H1 (cell line): ENCODE data around the gene RALGAPB. TPM values are rescaled to one million over a fixed set of nuclear protein-coding genes. Genes with fewer than 3 reads are reported as not detected.

Experiments used
- CTCF ChIA-PET: fragments of 300-600 bp; sonication (Branson Sonifier 250); formaldehyde crosslinking; loops from one replicate; lab custom pipeline; 2021; ENCODE audit not compliant: partially characterized antibody; lab: Charles Lee
- POLR2A ChIA-PET: fragments of 300-600 bp; sonication (Branson Sonifier 250); formaldehyde crosslinking; loops from one replicate; lab custom pipeline; 2021; ENCODE audit warnings: inconsistent platforms; ENCODE audit not compliant: partially characterized antibody; lab: Charles Lee
- DNase-seq, 2 experiments: peaks; one replicate each; pipeline versions ENCODE4 v3.0.0 to v3.0.0-alpha.2; 2010 to 2022; ENCODE audit warnings: low spot score in 2 of 2, low read depth in 1 of 2, mixed read lengths in 1 of 2
- FAIRE-seq: peaks from 2 replicates; lab custom pipeline; 2011; peaks lifted over from hg19 to GRCh38; lab: Jason Lieb, UNC
- H2AFZ ChIP-seq: 2 replicates; pipeline ENCODE4 v1.8.1; 2012; ENCODE audit warnings: low read length, inconsistent platforms
- H2AK5ac ChIP-seq: 2 replicates; pipeline ENCODE4 v1.6.1; 2013; ENCODE audit warnings: low read depth, low read length
- H2BK120ac ChIP-seq: replicated peaks from 2 replicates; pipeline ENCODE3; 2013; ENCODE audit warnings: low read depth, low read length, inconsistent platforms
- H2BK12ac ChIP-seq: 2 replicates; pipeline ENCODE4 v1.6.1; 2013; ENCODE audit warnings: low read depth, low read length
- H2BK15ac ChIP-seq: 2 replicates; pipeline ENCODE4 v1.6.1; 2013; ENCODE audit warnings: low read length
- H2BK20ac ChIP-seq: 2 replicates; pipeline ENCODE4 v1.6.1; 2013; ENCODE audit warnings: low read length
- H2BK5ac ChIP-seq: 2 replicates; pipeline ENCODE4 v1.6.1; 2013; ENCODE audit warnings: low read depth, low read length
- H3K14ac ChIP-seq: 2 replicates; pipeline ENCODE4 v1.6.1; 2013; ENCODE audit warnings: inconsistent platforms; ENCODE audit not compliant: insufficient read length
- H3K18ac ChIP-seq: 2 replicates; pipeline ENCODE4 v1.6.1; 2013; ENCODE audit warnings: low read length; ENCODE audit errors: extremely low read depth
- H3K23ac ChIP-seq: 2 replicates; pipeline ENCODE4 v1.6.1; 2013; ENCODE audit warnings: inconsistent platforms; ENCODE audit not compliant: insufficient read length
- H3K23me2 ChIP-seq: 2 replicates; pipeline ENCODE4 v1.6.1; 2013; ENCODE audit warnings: low read depth, low read length
- H3K27ac ChIP-seq: 2 replicates; pipeline ENCODE4 v1.6.1; 2011; ENCODE audit warnings: low read depth, low read length, inconsistent platforms
- H3K27me3 ChIP-seq, 4 experiments: replicated peaks in 1 of 4; 1 replicate in 1 of 4; 2 replicates in 3 of 4; pipeline versions ENCODE4 v1.6.1 to v1.8.1; 2011 to 2013; ENCODE audit warnings: low read length in 3 of 4, mild to moderate bottlenecking in 3 of 4, inconsistent platforms in 2 of 4, mixed read lengths in 2 of 4, moderate library complexity in 1 of 4; ENCODE audit not compliant: control insufficient read depth in 3 of 4, insufficient read depth in 3 of 4; ENCODE audit errors: extremely low read depth in 1 of 4
- H3K36me3 ChIP-seq, 4 experiments: 2 replicates each; pipeline versions ENCODE4 v1.6.1 to v1.8.1; 2011 to 2013; ENCODE audit warnings: mild to moderate bottlenecking in 4 of 4, low read length in 3 of 4, moderate library complexity in 2 of 4, control low read depth in 1 of 4, inconsistent platforms in 1 of 4; ENCODE audit not compliant: insufficient read depth in 4 of 4, control insufficient read depth in 2 of 4
- H3K4ac ChIP-seq: replicated peaks from 2 replicates; pipeline ENCODE3; 2013; ENCODE audit warnings: low read length, low read depth, mixed read lengths, inconsistent platforms; ENCODE audit not compliant: insufficient read length
- H3K4me1 ChIP-seq, 4 experiments: replicated peaks in 1 of 4; 1 replicate in 1 of 4; 2 replicates in 3 of 4; pipeline versions ENCODE4 v1.6.1 to v1.8.1; 2011 to 2013; ENCODE audit warnings: low read length in 3 of 4, inconsistent platforms in 2 of 4, mixed read lengths in 1 of 4; ENCODE audit not compliant: insufficient read depth in 4 of 4, control insufficient read depth in 3 of 4
- H3K4me2 ChIP-seq, 2 experiments: 2 replicates each; pipeline versions ENCODE4 v1.6.1 to v1.8.1; 2011 to 2013; ENCODE audit warnings: low read depth in 2 of 2, low read length in 2 of 2, control low read depth in 1 of 2, inconsistent platforms in 1 of 2, mild to moderate bottlenecking in 1 of 2; ENCODE audit not compliant: insufficient read depth in 1 of 2
- H3K4me3 ChIP-seq, 4 experiments: fragments of 200-600, 300-600 bp in 1 of 4; sonication (generic), shearing (Covaris generic), sonication (Bioruptor Twin) in 1 of 4; 2 replicates each; pipeline versions ENCODE4 v1.5.1 to v1.8.1; 2011 to 2016; ENCODE audit warnings: low read length in 4 of 4, low read depth in 3 of 4, control low read depth in 2 of 4, inconsistent platforms in 2 of 4, mild to moderate bottlenecking in 2 of 4, mixed read lengths in 1 of 4, moderate library complexity in 1 of 4; ENCODE audit not compliant: insufficient read depth in 2 of 4; ENCODE audit errors: extremely low read depth in 1 of 4
- H3K56ac ChIP-seq: replicated peaks from 2 replicates; pipeline ENCODE3; 2013; ENCODE audit warnings: low read depth, mild to moderate bottlenecking, mixed read lengths, low read length, inconsistent platforms; ENCODE audit not compliant: insufficient read length
- H3K79me1 ChIP-seq: 2 replicates; pipeline ENCODE4 v1.6.1; 2013; ENCODE audit warnings: low read depth, low read length, control low read depth
- H3K79me2 ChIP-seq, 2 experiments: 2 replicates each; pipeline versions ENCODE4 v1.6.1 to v1.8.1; 2012 to 2013; ENCODE audit warnings: low read length in 2 of 2, mild to moderate bottlenecking in 2 of 2, inconsistent platforms in 1 of 2; ENCODE audit not compliant: insufficient read depth in 2 of 2, control insufficient read depth in 1 of 2
- H3K9ac ChIP-seq, 4 experiments: replicated peaks in 1 of 4; 1 replicate in 1 of 4; 2 replicates in 3 of 4; pipeline versions ENCODE4 v1.6.1 to v1.8.1; 2011 to 2013; ENCODE audit warnings: low read depth in 3 of 4, low read length in 3 of 4, control low read depth in 2 of 4, mild to moderate bottlenecking in 2 of 4, moderate library complexity in 2 of 4, inconsistent platforms in 1 of 4; ENCODE audit errors: extremely low read depth in 1 of 4
- H3K9me3 ChIP-seq, 2 experiments: 2 replicates each; pipeline versions ENCODE4 v1.6.1 to v1.8.1; 2012 to 2013; ENCODE audit warnings: mild to moderate bottlenecking in 2 of 2, moderate library complexity in 2 of 2, control low read depth in 1 of 2, inconsistent platforms in 1 of 2, low read depth in 1 of 2, low read length in 1 of 2, mixed read lengths in 1 of 2; ENCODE audit not compliant: insufficient read depth in 2 of 2
- H4K20me1 ChIP-seq, 2 experiments: replicated peaks in 1 of 2; 2 replicates each; pipeline versions ENCODE3 to v1.8.1; 2011 to 2013; ENCODE audit warnings: inconsistent platforms in 2 of 2, low read length in 2 of 2, mild to moderate bottlenecking in 1 of 2; ENCODE audit not compliant: insufficient read depth in 2 of 2, control insufficient read depth in 1 of 2
- H4K5ac ChIP-seq: 2 replicates; pipeline ENCODE4 v1.6.1; 2013; ENCODE audit warnings: low read length, low read depth, mixed read lengths, inconsistent platforms; ENCODE audit not compliant: insufficient read length
- H4K8ac ChIP-seq: 2 replicates; pipeline ENCODE4 v1.8.0; 2013; ENCODE audit warnings: mild to moderate bottlenecking, moderate library complexity, low read length, inconsistent platforms; ENCODE audit not compliant: insufficient read depth; ENCODE audit errors: extremely low read depth
- H4K91ac ChIP-seq: replicated peaks from 2 replicates; pipeline ENCODE3; 2013; ENCODE audit warnings: low read length, mixed read lengths, inconsistent platforms; ENCODE audit not compliant: insufficient read length
- RFX5 ChIP-seq: IDR thresholded peaks from 2 replicates; pipeline ENCODE4 v1.6.1; 2011; ENCODE audit warnings: low read depth, low read length, improper control_type of control experiment, borderline replicate concordance
- SAP30 ChIP-seq: fragments of 300-600 bp; sonication (generic); IDR thresholded peaks from 2 replicates; pipeline ENCODE4 v1.7.1; 2012; ENCODE audit warnings: low read length, moderate library complexity, mild to moderate bottlenecking, inconsistent platforms; ENCODE audit not compliant: insufficient read depth, insufficient replicate concordance
- WGBS, 2 experiments: shearing (Covaris generic) in 1 of 2; methylation state at CpG; one replicate each; pipeline versions ENCODE4 v1.1.6 to v1.1.7; 2013 to 2015; ENCODE audit warnings: low lambda C conversion rate in 2 of 2, mixed read lengths in 2 of 2, inconsistent platforms in 1 of 2, low coverage in 1 of 2, missing lambda C conversion rate in 1 of 2; ENCODE audit not compliant: insufficient replicate concordance in 2 of 2, insufficient coverage in 1 of 2, insufficient read length in 1 of 2; ENCODE audit errors: extremely low coverage in 1 of 2, missing lambda C conversion rate in 1 of 2; 5-methylcytosine and 5-hydroxymethylcytosine counted together
- polyA plus RNA-seq, 7 experiments: library from polyadenylated mRNA; depleted of rRNA in 3 of 7; stranded (reverse) in 5 of 7; unstranded in 2 of 7; fragments of >200 nt in 5 of 7; fragments of 200-250 nt in 2 of 7; gene quantifications; 1 replicate in 5 of 7; 2 replicates in 1 of 7; 4 replicates in 1 of 7; pipeline versions ENCODE4 v1.2.1 to v1.2.3, GENCODE V29; 2011 to 2013; ENCODE audit warnings: missing spikeins in 2 of 7, mixed read lengths in 2 of 7
- total RNA-seq: library from RNA; stranded (reverse); fragmentation: NEBNext Ultra II Directional; extraction: Animal tissue kit (Norgen Biotek cat#: 25700); gene quantifications from 2 replicates; pipeline ENCODE4 v1.2.1, GENCODE V29; 2021

The RALGAPB gene
- total and polyA plus RNA-seq, 2 of the 8 experiments (the other 6 are each of a cell fraction or from before 2014, with no cell fraction given) = 10.6 to 35.1 TPM

GRCh38 chr20:38531021-38531420 lies 58.4 kb downstream of the RALGAPB start:
- Histone ChIP-seq H3K79me2 (no peaks in the 10 kb centered on the region), H3K14ac (no peak overlapping the region), H3K4me2 (no peak overlapping the region), H4K20me1 (peaks cover 0 to 2% of the 10 kb centered on the region in 2 experiments), H2AK5ac (no peak overlapping the region), H4K91ac (no peak overlapping the region), H3K4me3 (no peak overlapping the region), H3K4ac (no peak overlapping the region), H4K8ac (no peak overlapping the region), H3K79me1 (no peaks in the 10 kb centered on the region), H2BK20ac (no peak overlapping the region), H4K5ac (no peak overlapping the region), H3K23me2 (peaks cover 3% of the 10 kb centered on the region; the same call in 1 of the 2 replicates), H2BK12ac (no peak overlapping the region), H3K9me3 (no peaks in the 10 kb centered on the region), H3K27ac (no peak overlapping the region), H3K36me3 (peaks cover 0 to 24% (median 15%) of the 10 kb centered on the region in 4 experiments; a peak in 7 of 8 replicates), H3K27me3 (no peaks in the 10 kb centered on the region), H3K23ac (no peak overlapping the region), H3K9ac (no peak overlapping the region), H2BK15ac (no peak overlapping the region), H2BK5ac (no peak overlapping the region), H3K18ac (no peak overlapping the region), H2AFZ (no peak overlapping the region), H3K4me1 (no peaks in the 10 kb centered on the region), H2BK120ac (no peak overlapping the region), H3K56ac (no peak overlapping the region)
- WGBS, 2 experiments = 96% methylated on average over 1 of the region's 1 CpG; no CpG with 5 or more reads in 1 of the 2 experiments
- FAIRE-seq = no peak
- ChIA-PET POLR2A (interaction anchor here (0.8 to 1.2 kb wide), 2 partner anchors 72 to 96 kb away, joined by 3 read pairs; partner anchors contain the start of gene SNHG17), CTCF (no interaction called here)
- TF ChIP-seq SAP30 (no peak), RFX5 (no peak)
- no peak for DNase-seq
